HG03565 (cell line): ENCODE measurements around the gene SH3TC1.

Experiments
- ATAC-seq: cut with Tn5 transposase; IDR thresholded peaks from one replicate; pipeline ENCODE4 v1.9.1; 2021; ENCODE audit warnings: mild to moderate bottlenecking, moderate library complexity; ENCODE audit not compliant: unreplicated experiment

The SH3TC1 gene

GRCh38 chr4:8180310-8181093 is 18.6 kb upstream of the SH3TC1 start:
- ATAC-seq, result no peak

GRCh38 chr4:8181119-8181518 is 18.0 kb upstream of the SH3TC1 start:
- ATAC-seq, result no peak

- no peak for ATAC-seq
These were observed 17.2 kb upstream of the SH3TC1 start for GRCh38 chr4:8181844-8182243.

GRCh38 chr4:8182294-8182693 is 16.8 kb upstream of the SH3TC1 start:
- no peak for ATAC-seq

- no peak for ATAC-seq
These were observed 16.0 kb upstream of the SH3TC1 start for GRCh38 chr4:8182858-8183725.

GRCh38 chr4:8184061-8184460 is 15.0 kb upstream of the SH3TC1 start:
- no peak for ATAC-seq

GRCh38 chr4:8185295-8185694 is 13.8 kb upstream of the SH3TC1 start:
- ATAC-seq, result no peak

- no peak for ATAC-seq
These were observed 13.2 kb upstream of the SH3TC1 start for GRCh38 chr4:8185930-8186329.

- no peak for ATAC-seq
These were observed 11.0 kb upstream of the SH3TC1 start for GRCh38 chr4:8188085-8188484.

- no peak for ATAC-seq
These were observed 10.1 kb upstream of the SH3TC1 start for GRCh38 chr4:8188743-8189550.

- no peak for ATAC-seq
These were observed 9.3 kb upstream of the SH3TC1 start for GRCh38 chr4:8189551-8190466.

- no peak for ATAC-seq
These were observed 7.8 kb upstream of the SH3TC1 start for GRCh38 chr4:8191136-8191747.

GRCh38 chr4:8192748-8193738 is 6.0 kb upstream of the SH3TC1 start:
- peak; percentile 88 for ATAC-seq

GRCh38 chr4:8194306-8195242 is 4.5 kb upstream of the SH3TC1 start:
- no peak for ATAC-seq

GRCh38 chr4:8195431-8195830 is 3.7 kb upstream of the SH3TC1 start:
- ATAC-seq, result no peak

- ATAC-seq, result no peak
These were observed 3.1 kb upstream of the SH3TC1 start for GRCh38 chr4:8195841-8196458.

- ATAC-seq, result no peak
These were observed 1.6 kb upstream of the SH3TC1 start for GRCh38 chr4:8197521-8197920.
